ENCODE data around the gene MTMR3.
A peak's percentile ranks its signal among the peaks of the same experiment; 100 is the strongest.
"Not testable (repeated sequence)": the region's sequence is repeated elsewhere in the genome, so short reads cannot be mapped to it uniquely, and the experiment has no call there.

The MTMR3 gene

DNA sequence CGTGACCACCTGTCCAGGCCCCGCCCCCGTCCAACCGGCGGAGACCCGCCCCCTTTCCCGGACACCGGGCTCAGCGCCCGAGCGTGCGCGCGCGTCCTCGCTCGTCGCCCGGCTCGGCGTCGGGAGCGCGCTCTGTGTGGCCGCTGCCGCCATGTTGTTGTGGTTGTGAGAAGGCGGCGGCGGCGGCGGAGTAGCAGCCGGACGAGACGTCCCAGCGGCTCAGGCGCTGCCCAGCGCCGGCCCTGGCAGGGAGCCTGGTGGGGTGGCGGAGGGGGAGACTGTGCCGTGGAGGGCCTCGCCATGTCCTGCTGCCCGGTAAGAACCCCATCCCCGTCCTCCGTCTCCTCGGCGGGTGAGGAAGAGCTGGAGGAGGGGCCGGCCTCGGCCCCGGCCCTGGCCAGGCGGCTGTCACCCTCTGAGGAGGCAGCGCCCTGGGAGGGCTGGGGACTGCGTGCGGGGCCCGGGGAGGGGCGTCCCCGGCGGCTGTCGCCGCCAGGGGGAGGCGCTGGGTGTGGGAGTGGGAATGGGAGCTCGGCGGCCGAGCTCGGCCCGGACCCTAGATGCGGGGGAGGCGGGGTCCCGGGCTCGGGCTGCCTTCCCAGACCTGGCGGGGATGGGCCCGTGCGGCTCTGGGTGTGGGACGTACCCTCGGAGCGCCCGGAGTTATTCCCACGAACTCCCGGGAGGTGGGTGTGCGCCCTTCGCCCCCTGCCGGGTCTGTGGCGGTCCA lies at the start of gene MTMR3:
Gene MTMR3, plus strand, starts transcription at position 130 of the 730 bp plus-strand sequence. CDS start 87,886 bp downstream, outside the sequence.
- TF ChIP-seq, protein P1, sequence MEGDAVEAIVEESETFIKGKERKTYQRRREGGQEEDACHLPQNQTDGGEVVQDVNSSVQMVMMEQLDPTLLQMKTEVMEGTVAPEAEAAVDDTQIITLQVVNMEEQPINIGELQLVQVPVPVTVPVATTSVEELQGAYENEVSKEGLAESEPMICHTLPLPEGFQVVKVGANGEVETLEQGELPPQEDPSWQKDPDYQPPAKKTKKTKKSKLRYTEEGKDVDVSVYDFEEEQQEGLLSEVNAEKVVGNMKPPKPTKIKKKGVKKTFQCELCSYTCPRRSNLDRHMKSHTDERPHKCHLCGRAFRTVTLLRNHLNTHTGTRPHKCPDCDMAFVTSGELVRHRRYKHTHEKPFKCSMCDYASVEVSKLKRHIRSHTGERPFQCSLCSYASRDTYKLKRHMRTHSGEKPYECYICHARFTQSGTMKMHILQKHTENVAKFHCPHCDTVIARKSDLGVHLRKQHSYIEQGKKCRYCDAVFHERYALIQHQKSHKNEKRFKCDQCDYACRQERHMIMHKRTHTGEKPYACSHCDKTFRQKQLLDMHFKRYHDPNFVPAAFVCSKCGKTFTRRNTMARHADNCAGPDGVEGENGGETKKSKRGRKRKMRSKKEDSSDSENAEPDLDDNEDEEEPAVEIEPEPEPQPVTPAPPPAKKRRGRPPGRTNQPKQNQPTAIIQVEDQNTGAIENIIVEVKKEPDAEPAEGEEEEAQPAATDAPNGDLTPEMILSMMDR (IDR thresholded peaks at IDR 0.05) = peak; percentile 50
- TF ChIP-seq ZFX (IDR thresholded peaks at IDR 0.05; ENCODE audit: borderline replicate concordance) = no peak
- H3K27ac ChIP-seq = peak within 1 kb of the TSS; percentile 78

DNA sequence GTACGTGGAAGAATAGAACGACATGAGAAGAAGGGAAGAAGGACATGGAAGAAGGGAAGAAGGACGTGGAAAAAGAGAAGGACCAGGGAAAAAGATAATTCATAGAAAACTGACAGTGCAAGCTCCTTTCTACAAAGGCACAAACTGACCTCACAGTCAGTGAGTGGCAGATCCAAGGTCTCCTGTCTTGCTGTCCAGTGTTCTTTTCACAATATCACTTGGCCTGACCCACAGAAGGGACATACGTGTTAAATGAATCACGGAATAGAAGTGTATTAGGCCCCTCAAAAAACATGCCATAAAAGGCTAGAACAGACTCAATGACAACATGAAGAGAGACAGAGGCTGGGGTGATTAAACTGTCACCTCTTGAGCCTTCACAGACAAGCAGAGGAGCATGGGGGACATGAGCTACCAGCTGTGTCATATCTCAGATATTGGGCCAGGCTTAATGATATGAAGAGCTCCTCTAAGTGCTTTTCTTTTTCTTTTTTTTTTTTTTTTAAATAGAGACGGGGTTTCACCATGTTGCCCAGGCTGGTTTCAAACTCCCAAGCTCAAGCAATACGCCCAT lies 49.5 kb upstream of the MTMR3 start:
- TF ChIP-seq ZFX (IDR thresholded peaks at IDR 0.05; ENCODE audit: borderline replicate concordance) = no peak
- TF ChIP-seq, protein P1 (IDR thresholded peaks at IDR 0.05) = no peak
- H3K27ac ChIP-seq = no peak overlapping the region

DNA sequence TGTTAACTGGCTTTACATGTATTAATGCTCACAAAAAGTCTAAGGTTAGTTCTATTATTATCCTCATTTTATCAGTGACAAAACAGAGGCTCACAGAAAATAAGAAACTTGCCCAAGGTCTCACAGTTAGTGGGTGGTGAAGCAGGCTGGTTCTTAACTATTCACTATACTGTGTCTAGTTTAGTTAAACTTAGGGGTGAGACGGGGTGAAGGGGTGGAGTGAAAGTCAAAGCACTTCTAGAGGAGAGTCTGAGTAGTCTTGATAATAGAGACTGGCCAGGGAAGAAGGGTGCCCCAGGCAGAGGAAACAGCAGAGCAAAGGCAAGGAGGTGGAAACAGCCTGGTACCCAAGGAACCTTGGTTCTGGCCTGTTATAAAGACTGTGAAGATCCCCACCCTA lies 48.9 kb upstream of the MTMR3 start:
- no peak for TF ChIP-seq ZFX (IDR thresholded peaks at IDR 0.05; ENCODE audit: borderline replicate concordance)
- TF ChIP-seq, protein P1 (IDR thresholded peaks at IDR 0.05) = no peak

DNA sequence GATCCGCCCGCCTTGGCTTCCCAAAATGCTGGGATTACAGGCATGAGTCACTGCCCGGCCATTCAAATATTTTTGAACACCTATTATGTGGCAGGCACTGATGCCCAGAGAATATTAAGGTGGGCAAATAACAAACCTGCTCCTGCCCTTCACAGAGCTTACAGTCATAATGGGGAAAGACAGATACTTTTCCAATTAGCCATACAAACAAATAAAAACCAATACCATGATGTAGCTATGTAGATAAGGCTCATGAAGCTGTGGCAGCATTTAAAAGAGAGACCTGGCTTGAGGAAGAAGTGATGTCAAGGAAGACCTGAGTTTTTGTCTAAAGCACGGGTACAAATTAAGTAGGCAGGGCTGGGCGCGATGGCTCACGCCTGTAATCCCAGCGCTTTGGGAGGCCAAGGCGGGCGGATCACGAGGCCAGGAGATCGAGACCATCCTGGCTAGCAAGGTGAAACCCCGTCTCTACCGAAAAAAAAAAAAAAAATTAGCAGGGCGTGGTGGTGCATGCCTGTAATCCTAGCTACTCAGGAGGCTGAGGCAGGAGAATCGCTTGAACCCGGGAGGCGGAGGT lies 46.1 kb upstream of the MTMR3 start:
- not testable (repeated sequence) for H3K27ac ChIP-seq

More for the DNA sequence above, 48.9 kb upstream of the MTMR3 start:
- H3K27ac ChIP-seq = no peak overlapping the region

DNA sequence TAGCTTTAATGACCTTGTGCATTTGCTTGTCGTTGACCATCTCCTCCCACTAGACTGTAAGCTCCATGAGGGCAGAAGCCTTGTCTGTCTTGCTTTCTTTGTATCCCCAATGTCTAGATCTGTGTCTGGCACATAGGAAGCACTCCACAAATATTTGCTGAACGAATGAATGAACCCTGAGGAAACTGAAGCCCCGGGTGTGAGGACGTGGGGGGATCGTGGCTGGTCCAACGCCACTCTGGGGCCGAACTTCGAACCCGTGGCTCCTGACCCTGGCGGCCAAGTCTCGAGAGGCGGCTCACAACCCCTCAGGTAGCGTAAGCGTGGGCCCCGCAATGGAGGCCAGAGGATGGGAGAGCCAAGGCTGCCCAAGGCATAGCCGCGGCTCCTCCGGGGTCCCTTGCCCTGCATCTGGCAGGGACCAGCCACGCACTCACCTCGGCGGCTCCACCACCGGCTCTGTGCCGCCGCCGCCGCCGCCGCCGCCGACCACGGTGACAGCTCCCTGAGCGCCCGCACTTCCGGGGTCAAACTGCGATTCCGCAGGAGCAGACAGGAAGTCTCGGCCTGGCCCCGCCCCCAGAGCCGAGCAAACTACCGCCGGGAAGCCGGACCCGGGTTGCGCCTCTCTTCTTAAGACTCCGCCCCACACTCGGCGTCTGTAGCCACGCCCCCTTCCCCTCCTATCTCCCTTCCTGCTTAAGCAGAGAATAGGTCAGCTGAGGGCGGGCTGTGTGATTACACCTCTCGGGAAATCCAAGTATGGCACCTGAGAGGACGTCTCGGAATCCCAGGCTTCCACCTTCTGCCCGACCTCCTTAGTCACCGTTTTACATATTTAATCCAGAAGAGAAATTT lies 45.0 kb upstream of the MTMR3 start, which contains the start of gene ASCC2:
Gene ASCC2, minus strand, starts transcription at position 534 of the 858 bp plus-strand sequence. CDS start 5,949 bp downstream, outside the sequence.
- TF ChIP-seq, protein P1 (IDR thresholded peaks at IDR 0.05) = no peak
- no peak for TF ChIP-seq ZFX (IDR thresholded peaks at IDR 0.05; ENCODE audit: borderline replicate concordance)
- peak within 1 kb of the TSS; percentile 68 for H3K27ac ChIP-seq

DNA sequence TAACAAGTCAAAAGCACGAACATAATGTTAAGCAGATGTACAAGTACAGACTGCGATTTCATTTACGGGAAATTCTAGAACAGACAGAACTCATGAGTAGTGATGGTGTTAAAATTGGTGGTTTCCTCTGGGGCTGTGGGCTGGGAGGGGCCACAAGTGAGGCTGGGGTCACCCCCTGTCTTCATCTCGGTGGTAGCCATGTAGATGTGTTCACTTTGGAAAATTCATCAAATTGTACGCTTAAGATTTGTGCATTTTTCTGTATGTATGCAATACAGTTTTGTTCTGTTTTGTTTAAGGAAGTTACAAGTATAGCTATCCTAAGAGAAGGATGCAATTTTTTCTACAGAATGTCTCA lies 44.4 kb upstream of the MTMR3 start:
- peak overlapping the region; percentile 68 for H3K27ac ChIP-seq
- TF ChIP-seq, protein P1 (IDR thresholded peaks at IDR 0.05) = no peak
- TF ChIP-seq ZFX (IDR thresholded peaks at IDR 0.05; ENCODE audit: borderline replicate concordance) = no peak

DNA sequence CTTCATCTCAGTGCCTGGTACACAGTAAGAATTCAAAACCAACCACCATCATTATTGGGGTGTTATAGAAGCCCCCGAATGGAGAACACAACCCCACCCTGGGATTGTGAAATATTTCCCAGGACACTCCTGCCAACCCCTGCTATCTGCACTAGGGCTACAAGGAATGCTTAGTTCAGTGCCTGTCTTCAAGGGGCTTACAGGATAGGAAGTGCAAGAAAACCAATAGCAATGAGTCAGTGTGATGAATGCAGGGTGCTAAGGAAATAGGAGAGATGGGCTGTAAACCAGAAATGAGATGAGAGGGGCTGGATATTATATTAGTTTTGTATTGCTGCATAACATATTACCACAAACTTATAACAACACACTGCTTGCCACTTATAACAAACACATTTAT lies 43.9 kb upstream of the MTMR3 start:
- H3K27ac ChIP-seq = peak overlapping the region; percentile 68

More for the DNA sequence above, 43.9 kb upstream of the MTMR3 start:
- TF ChIP-seq, protein P1 (IDR thresholded peaks at IDR 0.05) = no peak
- TF ChIP-seq ZFX (IDR thresholded peaks at IDR 0.05; ENCODE audit: borderline replicate concordance) = no peak

Data from 22Rv1 (cell line).